HG02870 (cell line): Measurements from ENCODE around the gene CISD1.
A peak's percentile ranks its signal among the peaks of the same experiment; 100 is the strongest.
"Not testable (repeated sequence)": the region's sequence is repeated elsewhere in the genome, so short reads cannot be mapped to it uniquely, and the experiment has no call there.

ENCODE experiments used
- ATAC-seq: cut with Tn5 transposase; IDR thresholded peaks from one replicate; pipeline ENCODE4 v1.9.1; 2021; ENCODE audit warnings: mild to moderate bottlenecking, moderate library complexity; ENCODE audit not compliant: unreplicated experiment

Gene CISD1

GRCh38 chr10:58268946-58269781 is at the start of gene CISD1:
Gene CISD1, plus strand, starts transcription at chr10:58269162. Its CDS starts 112 bp downstream, at chr10:58269274.
- ATAC-seq, result peak; percentile 52

GRCh38 chr10:58219875-58220274 is 49.1 kb upstream of the CISD1 start:
- ATAC-seq, result no peak

- no peak for ATAC-seq
Measured at GRCh38 chr10:58220769-58221451, 48.1 kb upstream of the CISD1 start.

GRCh38 chr10:58225654-58226053 is 43.3 kb upstream of the CISD1 start:
- ATAC-seq, result no peak

- ATAC-seq, result not testable (repeated sequence)
Measured at GRCh38 chr10:58229856-58230255, 39.1 kb upstream of the CISD1 start.

GRCh38 chr10:58237014-58237834 is 31.7 kb upstream of the CISD1 start:
- ATAC-seq, result no peak

- ATAC-seq, result no peak
Measured at GRCh38 chr10:58239561-58240169, 29.3 kb upstream of the CISD1 start.

- no peak for ATAC-seq
Measured at GRCh38 chr10:58240531-58240930, 28.4 kb upstream of the CISD1 start.

GRCh38 chr10:58241346-58241745 is 27.6 kb upstream of the CISD1 start:
- ATAC-seq, result no peak

- ATAC-seq, result no peak
Measured at GRCh38 chr10:58243269-58243668, 25.7 kb upstream of the CISD1 start.

GRCh38 chr10:58243801-58244200 is 25.2 kb upstream of the CISD1 start:
- not testable (repeated sequence) for ATAC-seq

GRCh38 chr10:58244242-58244641 is 24.7 kb upstream of the CISD1 start:
- not testable (repeated sequence) for ATAC-seq

GRCh38 chr10:58244666-58245065 is 24.3 kb upstream of the CISD1 start:
- ATAC-seq, result not testable (repeated sequence)

GRCh38 chr10:58253184-58253583 is 15.8 kb upstream of the CISD1 start:
- ATAC-seq, result no peak

GRCh38 chr10:58254644-58255043 is 14.3 kb upstream of the CISD1 start:
- no peak for ATAC-seq

GRCh38 chr10:58256013-58256780 is 12.8 kb upstream of the CISD1 start:
- not testable (repeated sequence) for ATAC-seq

- ATAC-seq, result no peak
Measured at GRCh38 chr10:58258977-58259692, 9.8 kb upstream of the CISD1 start.

- ATAC-seq, result no peak
Measured at GRCh38 chr10:58260334-58260733, 8.6 kb upstream of the CISD1 start.

GRCh38 chr10:58262766-58263165 is 6.2 kb upstream of the CISD1 start:
- no peak for ATAC-seq
